ENCODE data around the gene ARHGAP30.
"Not testable (repeated sequence)": the region's sequence is repeated elsewhere in the genome, so short reads cannot be mapped to it uniquely, and the experiment has no call there.

ARHGAP30 gene

GRCh38 chr1:161018631-161018930 is 51.1 kb downstream of the ARHGAP30 start:
- H3K4me3 ChIP-seq (replicated peaks; ENCODE audit: low read depth, low read length) = no peak overlapping the region
- TF ChIP-seq CTCF (IDR thresholded peaks at IDR 0.05; ENCODE audit: low read depth, low read length, missing control alignments) = no peak
- DNase-seq (ENCODE audit: extremely low read depth, low read depth) = no peak

GRCh38 chr1:161017756-161018630 is 51.7 kb downstream of the ARHGAP30 start:
- no peak for TF ChIP-seq CTCF (IDR thresholded peaks at IDR 0.05; ENCODE audit: low read depth, low read length, missing control alignments)
- H3K4me3 ChIP-seq (replicated peaks; ENCODE audit: low read depth, low read length) = no peak overlapping the region
- no peak for DNase-seq (ENCODE audit: extremely low read depth, low read depth)

- H3K4me3 ChIP-seq (replicated peaks; ENCODE audit: low read depth, low read length); DNase-seq (ENCODE audit: extremely low read depth, low read depth): not testable (repeated sequence)
Observed at GRCh38 chr1:161017181-161017580, 52.5 kb downstream of the ARHGAP30 start.

- not testable (repeated sequence) for DNase-seq (ENCODE audit: extremely low read depth, low read depth)
Observed at GRCh38 chr1:161016683-161017082, 53.0 kb downstream of the ARHGAP30 start.

GRCh38 chr1:161013488-161014230 is 56.0 kb downstream of the ARHGAP30 start:
- no peak overlapping the region for H3K4me3 ChIP-seq (replicated peaks; ENCODE audit: low read depth, low read length)
- DNase-seq (ENCODE audit: extremely low read depth, low read depth) = no peak
- no peak for TF ChIP-seq CTCF (IDR thresholded peaks at IDR 0.05; ENCODE audit: low read depth, low read length, missing control alignments)

More at GRCh38 chr1:161016683-161017082, 53.0 kb downstream of the ARHGAP30 start:
- H3K4me3 ChIP-seq (replicated peaks; ENCODE audit: low read depth, low read length) = not testable (repeated sequence)

GRCh38 chr1:161013131-161013487 is 56.6 kb downstream of the ARHGAP30 start:
- H3K4me3 ChIP-seq (replicated peaks; ENCODE audit: low read depth, low read length) = no peak overlapping the region
- no peak for TF ChIP-seq CTCF (IDR thresholded peaks at IDR 0.05; ENCODE audit: low read depth, low read length, missing control alignments)
- DNase-seq (ENCODE audit: extremely low read depth, low read depth) = no peak

- TF ChIP-seq CTCF (IDR thresholded peaks at IDR 0.05; ENCODE audit: low read depth, low read length, missing control alignments) = no peak
- no peak overlapping the region for H3K4me3 ChIP-seq (replicated peaks; ENCODE audit: low read depth, low read length)
- no peak for DNase-seq (ENCODE audit: extremely low read depth, low read depth)
Observed at GRCh38 chr1:161012420-161012819, 57.3 kb downstream of the ARHGAP30 start.

Data from HFF-Myc (cell line).